Panc1 (cell line): ENCODE measurements around the gene ZNF407. TPM values are rescaled to one million over a fixed set of nuclear protein-coding genes. Genes with fewer than 3 reads are reported as not detected.

Source experiments
- ATAC-seq: fragments of 200-7000 bp; cut with Tn5 transposase; 2 replicates; pipeline ENCODE4 v1.9.1; 2020; ENCODE audit warnings: mild to moderate bottlenecking, moderate library complexity
- BruUV-seq: library from RNA; stranded (reverse); fragments of 400-500 nt; replicated peaks from 2 replicates; lab custom pipeline; 2021; lab: Mats Ljungman, UMichigan
- CTCF ChIA-PET: fragments of 300-600 bp; sonication (Branson Sonifier 250); formaldehyde crosslinking; loops from one replicate; lab custom pipeline; 2022; ENCODE audit warnings: antibody characterized with exemption; lab: Charles Lee
- POLR2A ChIA-PET: fragments of 300-600 bp; sonication (Branson Sonifier 250); formaldehyde crosslinking; loops from one replicate; lab custom pipeline; 2022; ENCODE audit warnings: antibody characterized with exemption; lab: Charles Lee
- DNase-seq: peaks from one replicate; pipeline ENCODE4 v3.0.0-alpha.2; 2010; ENCODE audit warnings: low read depth, low spot score
- H3K27ac ChIP-seq: 2 replicates; pipeline ENCODE4 v1.5.1; 2011; ENCODE audit warnings: mild to moderate bottlenecking, low read length, inconsistent platforms
- H3K27me3 ChIP-seq: fragments of 200-500 bp; sonication (Bioruptor generic); 2 replicates; pipeline ENCODE4 v1.6.0; 2014; ENCODE audit warnings: low read length, inconsistent platforms; ENCODE audit not compliant: control insufficient read depth, insufficient read depth
- H3K36me3 ChIP-seq: fragments of 200-500 bp; sonication (Bioruptor generic); 2 replicates; pipeline ENCODE4 v1.5.1; 2014; ENCODE audit warnings: inconsistent platforms, mild to moderate bottlenecking, low read length, moderate library complexity; ENCODE audit not compliant: control insufficient read depth, insufficient read depth
- H3K4me1 ChIP-seq: 2 replicates; pipeline ENCODE4 v1.5.1; 2011; ENCODE audit warnings: inconsistent platforms, mild to moderate bottlenecking, low read length, moderate library complexity; ENCODE audit not compliant: control insufficient read depth, insufficient read depth
- H3K4me3 ChIP-seq, 2 experiments: 2 replicates each; pipeline ENCODE4 v1.5.1; 2011 to 2012; ENCODE audit warnings: low read depth in 2 of 2, low read length in 2 of 2, mild to moderate bottlenecking in 2 of 2, inconsistent platforms in 1 of 2, moderate library complexity in 1 of 2
- H3K9me3 ChIP-seq: fragments of 200-500 bp; sonication (Bioruptor generic); 2 replicates; pipeline ENCODE4 v1.5.1; 2014; ENCODE audit warnings: low read depth, mild to moderate bottlenecking, inconsistent platforms, low read length, moderate library complexity; ENCODE audit not compliant: control insufficient read depth, insufficient read depth
- POLR2AphosphoS5 ChIP-seq: IDR thresholded peaks from 2 replicates; pipeline ENCODE4 v1.6.1; 2012; ENCODE audit warnings: mild to moderate bottlenecking, low read depth, low read length, moderate library complexity
- SIN3A ChIP-seq: IDR thresholded peaks from 2 replicates; pipeline ENCODE4 v1.6.1; 2012; ENCODE audit warnings: low read depth, mild to moderate bottlenecking, low read length, moderate library complexity, borderline replicate concordance; ENCODE audit not compliant: insufficient read depth
- TCF7L2 ChIP-seq: IDR thresholded peaks from 2 replicates; pipeline ENCODE4 v1.6.1; 2011; ENCODE audit warnings: mild to moderate bottlenecking, low read depth, low read length, inconsistent platforms
- in situ Hi-C: cut with HindIII; loops from 2 replicates; pipeline ENCODE4 v1.10.0; 2016; ENCODE audit warnings: low sequenced_read_pairs, low pct_unique_long_range_greater_than_20kb
- intact Hi-C: fragments of 100-400 bp; cut with micrococcal nuclease; formaldehyde crosslinking; loops from one replicate; pipeline ENCODE4 v1.10.0; 2022; ENCODE audit not compliant: unreplicated experiment
- total RNA-seq: library from RNA; stranded (reverse); gene quantifications from one replicate; pipeline ENCODE4 v1.2.1, GENCODE V29; 2021; ENCODE audit not compliant: unreplicated experiment
- TF ChIP-seq, protein P1 (sequence below), 2 experiments: IDR thresholded peaks; 2 replicates each; pipeline ENCODE4 v1.6.1; 2011 to 2012; ENCODE audit warnings: low read depth in 2 of 2, control low read depth in 1 of 2, low read length in 1 of 2, mild to moderate bottlenecking in 1 of 2, moderate library complexity in 1 of 2; ENCODE audit not compliant: insufficient read depth in 1 of 2
- TF ChIP-seq, protein P2 (sequence below): fragments of 450-650 bp; IDR thresholded peaks from 2 replicates; pipeline ENCODE4 v1.5.1; 2017; ENCODE audit warnings: mild to moderate bottlenecking

Gene ZNF407
- total RNA-seq, 1 experiment from 2014 or later = 16.8 TPM

DNA sequence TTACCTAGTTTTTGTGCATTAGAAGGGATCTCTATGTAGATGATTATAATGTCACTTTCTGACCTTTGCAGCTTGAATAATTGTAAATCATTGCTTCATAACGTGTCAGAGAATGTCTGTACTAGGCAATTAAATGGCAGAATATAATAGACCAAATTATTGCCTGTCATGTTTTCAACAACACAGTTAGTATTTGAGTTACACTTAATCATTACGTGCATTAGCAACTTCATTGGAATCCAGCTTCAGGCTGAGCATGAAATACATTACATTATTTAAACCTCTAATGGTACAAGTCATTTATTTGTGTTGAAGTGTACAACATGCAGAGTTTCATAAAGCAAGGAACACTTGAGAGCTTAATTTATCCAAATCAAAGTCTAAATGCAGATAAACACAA is 48.0 kb downstream of the ZNF407 start:
- Histone ChIP-seq H3K9me3 (no peaks in the 10 kb centered on the region), H3K36me3 (no peaks in the 10 kb centered on the region), H3K4me3 (no peak overlapping the region), H3K27me3 (no peaks in the 10 kb centered on the region), H3K27ac (no peak overlapping the region), H3K4me1 (no peaks in the 10 kb centered on the region)
- ATAC-seq (no peak), DNase-seq (no peak)
- BruUV-seq = TSS peak; percentile 4
- ChIA-PET CTCF (no interaction called here), POLR2A (no interaction called here)
- in situ Hi-C loops = no loop called here
- TF ChIP-seq POLR2AphosphoS5 (no peak), TCF7L2 (no peak), SIN3A (no peak)
- TF ChIP-seq, protein P1, sequence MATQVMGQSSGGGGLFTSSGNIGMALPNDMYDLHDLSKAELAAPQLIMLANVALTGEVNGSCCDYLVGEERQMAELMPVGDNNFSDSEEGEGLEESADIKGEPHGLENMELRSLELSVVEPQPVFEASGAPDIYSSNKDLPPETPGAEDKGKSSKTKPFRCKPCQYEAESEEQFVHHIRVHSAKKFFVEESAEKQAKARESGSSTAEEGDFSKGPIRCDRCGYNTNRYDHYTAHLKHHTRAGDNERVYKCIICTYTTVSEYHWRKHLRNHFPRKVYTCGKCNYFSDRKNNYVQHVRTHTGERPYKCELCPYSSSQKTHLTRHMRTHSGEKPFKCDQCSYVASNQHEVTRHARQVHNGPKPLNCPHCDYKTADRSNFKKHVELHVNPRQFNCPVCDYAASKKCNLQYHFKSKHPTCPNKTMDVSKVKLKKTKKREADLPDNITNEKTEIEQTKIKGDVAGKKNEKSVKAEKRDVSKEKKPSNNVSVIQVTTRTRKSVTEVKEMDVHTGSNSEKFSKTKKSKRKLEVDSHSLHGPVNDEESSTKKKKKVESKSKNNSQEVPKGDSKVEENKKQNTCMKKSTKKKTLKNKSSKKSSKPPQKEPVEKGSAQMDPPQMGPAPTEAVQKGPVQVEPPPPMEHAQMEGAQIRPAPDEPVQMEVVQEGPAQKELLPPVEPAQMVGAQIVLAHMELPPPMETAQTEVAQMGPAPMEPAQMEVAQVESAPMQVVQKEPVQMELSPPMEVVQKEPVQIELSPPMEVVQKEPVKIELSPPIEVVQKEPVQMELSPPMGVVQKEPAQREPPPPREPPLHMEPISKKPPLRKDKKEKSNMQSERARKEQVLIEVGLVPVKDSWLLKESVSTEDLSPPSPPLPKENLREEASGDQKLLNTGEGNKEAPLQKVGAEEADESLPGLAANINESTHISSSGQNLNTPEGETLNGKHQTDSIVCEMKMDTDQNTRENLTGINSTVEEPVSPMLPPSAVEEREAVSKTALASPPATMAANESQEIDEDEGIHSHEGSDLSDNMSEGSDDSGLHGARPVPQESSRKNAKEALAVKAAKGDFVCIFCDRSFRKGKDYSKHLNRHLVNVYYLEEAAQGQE (IDR thresholded peaks at IDR 0.05; ENCODE audit: insufficient read depth in 1 of 2, low read depth in 2 of 2, low read length in 1 of 2) = no peak
- TF ChIP-seq, protein P2, sequence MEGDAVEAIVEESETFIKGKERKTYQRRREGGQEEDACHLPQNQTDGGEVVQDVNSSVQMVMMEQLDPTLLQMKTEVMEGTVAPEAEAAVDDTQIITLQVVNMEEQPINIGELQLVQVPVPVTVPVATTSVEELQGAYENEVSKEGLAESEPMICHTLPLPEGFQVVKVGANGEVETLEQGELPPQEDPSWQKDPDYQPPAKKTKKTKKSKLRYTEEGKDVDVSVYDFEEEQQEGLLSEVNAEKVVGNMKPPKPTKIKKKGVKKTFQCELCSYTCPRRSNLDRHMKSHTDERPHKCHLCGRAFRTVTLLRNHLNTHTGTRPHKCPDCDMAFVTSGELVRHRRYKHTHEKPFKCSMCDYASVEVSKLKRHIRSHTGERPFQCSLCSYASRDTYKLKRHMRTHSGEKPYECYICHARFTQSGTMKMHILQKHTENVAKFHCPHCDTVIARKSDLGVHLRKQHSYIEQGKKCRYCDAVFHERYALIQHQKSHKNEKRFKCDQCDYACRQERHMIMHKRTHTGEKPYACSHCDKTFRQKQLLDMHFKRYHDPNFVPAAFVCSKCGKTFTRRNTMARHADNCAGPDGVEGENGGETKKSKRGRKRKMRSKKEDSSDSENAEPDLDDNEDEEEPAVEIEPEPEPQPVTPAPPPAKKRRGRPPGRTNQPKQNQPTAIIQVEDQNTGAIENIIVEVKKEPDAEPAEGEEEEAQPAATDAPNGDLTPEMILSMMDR = no peak
- intact Hi-C loops = no loop called here

DNA sequence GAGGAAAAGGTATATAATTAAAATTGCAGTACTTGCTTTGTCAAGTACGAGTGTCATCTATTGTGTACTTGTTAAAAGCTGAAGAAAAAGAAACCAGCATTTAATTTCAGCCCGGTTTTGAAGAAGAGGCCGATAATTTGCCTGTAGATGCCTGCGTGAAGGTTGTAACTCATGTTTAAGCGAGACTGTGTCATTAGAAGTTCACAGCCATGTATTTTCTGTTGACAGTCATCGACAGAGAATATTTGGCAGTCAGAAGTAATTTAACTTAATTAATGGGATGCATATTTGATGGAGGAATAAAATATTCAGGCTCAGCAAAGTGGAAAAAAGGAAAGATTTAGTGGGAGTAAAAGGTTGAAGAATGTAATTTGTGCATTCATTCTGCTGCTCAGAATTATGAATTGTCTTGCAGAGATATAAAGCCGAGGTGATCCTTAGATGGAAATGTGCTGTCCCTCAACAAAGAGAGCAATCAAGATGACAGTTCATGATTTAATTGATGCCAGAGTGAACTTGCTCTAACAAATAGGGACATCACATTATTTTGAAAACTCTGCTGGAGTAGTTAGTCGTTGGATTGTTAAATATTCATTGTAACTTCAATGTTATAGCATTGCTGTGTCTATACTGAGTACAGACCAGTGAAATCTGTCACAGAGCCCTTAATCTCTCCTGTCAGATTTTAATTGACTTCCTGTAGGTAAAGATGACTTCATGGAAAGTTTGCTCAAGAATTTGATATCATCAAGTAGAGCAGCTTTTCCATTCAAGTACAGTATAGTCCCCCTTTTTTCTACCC is 53.9 kb downstream of the ZNF407 start:
- ChIA-PET CTCF (no interaction called here), POLR2A (no interaction called here)
- Histone ChIP-seq H3K27me3 (no peaks in the 10 kb centered on the region), H3K36me3 (no peaks in the 10 kb centered on the region), H3K9me3 (no peaks in the 10 kb centered on the region), H3K27ac (no peak overlapping the region), H3K4me3 (no peak overlapping the region), H3K4me1 (no peaks in the 10 kb centered on the region)
- intact Hi-C loops = loop anchor here (2.0 to 10.0 kb wide), 7 partner anchors 243 to 1693 kb away; partner anchors contain the start of gene TSHZ1
- TF ChIP-seq SIN3A = no peak
- no peak for TF ChIP-seq TCF7L2
- no peak for TF ChIP-seq POLR2AphosphoS5
- TF ChIP-seq, protein P1 (IDR thresholded peaks at IDR 0.05; ENCODE audit: insufficient read depth in 1 of 2, low read depth in 2 of 2, low read length in 1 of 2) = no peak
- TF ChIP-seq, protein P2 = no peak
- ATAC-seq (no peak), DNase-seq (no peak)
- no TSS peak for BruUV-seq
- in situ Hi-C loops = no loop called here
